T follicular helper cell (primary cell): Measurements from ENCODE around the gene CACUL1.
"Not testable (repeated sequence)": the region's sequence is repeated elsewhere in the genome, so short reads cannot be mapped to it uniquely, and the experiment has no call there.

ENCODE experiments used
- DNase-seq: peaks from one replicate; pipeline ENCODE4 v3.0.0-alpha.2; 2020; ENCODE audit warnings: low read depth
- total RNA-seq, 2 experiments: gene quantifications; one replicate each; lab custom pipeline; 2026; lab: John Stamatoyannopoulos, UW

The CACUL1 gene
- 80.2 to 82.4 reads per million in 2 experiments for total RNA-seq

DNA sequence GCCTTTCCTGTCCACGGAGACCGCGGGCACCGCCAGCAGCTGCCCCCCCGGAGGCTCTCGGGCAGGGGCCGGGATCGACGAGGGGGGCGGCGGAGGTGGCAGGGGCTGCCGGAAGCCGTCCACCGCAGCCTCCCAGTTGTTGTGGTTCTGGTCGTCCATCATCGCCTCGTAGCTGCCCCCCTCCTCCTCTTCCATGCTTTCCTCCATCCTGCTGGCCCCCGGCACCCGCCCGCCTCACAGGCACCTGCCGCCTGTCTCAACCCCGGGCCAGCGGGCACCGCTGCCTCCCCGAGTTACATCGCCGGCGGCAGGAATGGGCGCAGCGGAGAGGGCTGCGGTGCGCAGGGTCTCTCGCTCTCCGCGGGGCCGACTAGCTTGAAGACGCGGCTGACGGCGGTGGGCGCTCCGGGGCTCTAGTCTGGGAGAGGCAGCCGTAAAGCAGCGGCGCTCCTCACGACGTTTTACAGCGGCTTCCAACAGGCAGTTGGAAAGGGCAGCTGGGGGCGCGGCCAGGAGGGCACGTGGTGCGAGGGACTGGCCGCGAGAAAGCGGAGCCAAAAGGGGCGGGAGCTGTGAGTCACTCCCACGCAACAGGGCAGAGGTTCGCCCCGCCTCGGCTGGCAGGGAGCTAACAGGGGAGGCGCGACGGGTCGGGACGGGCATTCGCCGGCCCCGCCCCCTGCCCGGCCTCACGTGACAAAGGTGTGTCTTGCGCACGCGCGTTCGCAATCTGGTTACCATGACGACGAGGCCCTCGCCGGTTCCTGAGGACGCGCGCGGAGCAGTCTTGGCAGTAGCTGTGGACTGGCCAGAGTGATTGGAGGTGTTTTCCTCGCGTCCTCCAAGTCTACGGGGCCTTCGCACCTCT lies at the start of gene CACUL1:
Gene CACUL1 (minus strand): TSS at position 415 of the 868 bp plus-strand sequence. CDS start 208 bp downstream, at position 207.
- peak; percentile 100 for DNase-seq

DNA sequence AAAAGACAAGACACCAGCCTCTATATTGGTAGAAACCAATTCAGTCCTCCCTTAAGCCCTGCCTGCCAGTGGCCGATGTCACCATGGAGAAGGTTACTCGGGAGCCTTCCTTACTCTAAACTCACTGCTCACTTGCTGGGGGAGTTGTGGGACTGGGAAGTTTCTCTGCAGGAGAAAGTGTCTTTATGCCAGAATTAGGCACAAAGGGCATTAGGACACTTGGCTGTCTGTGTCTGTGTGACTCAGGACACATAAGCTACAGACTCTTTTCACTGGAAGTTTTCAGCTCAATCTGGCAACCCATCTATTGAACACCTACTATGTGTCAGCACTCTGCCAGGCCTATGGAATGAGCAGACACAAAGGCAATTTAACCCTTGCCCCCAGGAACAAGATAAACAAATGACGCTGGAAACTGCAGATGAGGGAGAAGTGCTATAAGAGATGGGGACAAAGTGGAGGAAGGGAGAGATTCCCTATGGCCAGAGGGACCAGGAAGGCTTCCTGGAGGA lies 49.5 kb upstream of the CACUL1 start:
- no peak for DNase-seq

DNA sequence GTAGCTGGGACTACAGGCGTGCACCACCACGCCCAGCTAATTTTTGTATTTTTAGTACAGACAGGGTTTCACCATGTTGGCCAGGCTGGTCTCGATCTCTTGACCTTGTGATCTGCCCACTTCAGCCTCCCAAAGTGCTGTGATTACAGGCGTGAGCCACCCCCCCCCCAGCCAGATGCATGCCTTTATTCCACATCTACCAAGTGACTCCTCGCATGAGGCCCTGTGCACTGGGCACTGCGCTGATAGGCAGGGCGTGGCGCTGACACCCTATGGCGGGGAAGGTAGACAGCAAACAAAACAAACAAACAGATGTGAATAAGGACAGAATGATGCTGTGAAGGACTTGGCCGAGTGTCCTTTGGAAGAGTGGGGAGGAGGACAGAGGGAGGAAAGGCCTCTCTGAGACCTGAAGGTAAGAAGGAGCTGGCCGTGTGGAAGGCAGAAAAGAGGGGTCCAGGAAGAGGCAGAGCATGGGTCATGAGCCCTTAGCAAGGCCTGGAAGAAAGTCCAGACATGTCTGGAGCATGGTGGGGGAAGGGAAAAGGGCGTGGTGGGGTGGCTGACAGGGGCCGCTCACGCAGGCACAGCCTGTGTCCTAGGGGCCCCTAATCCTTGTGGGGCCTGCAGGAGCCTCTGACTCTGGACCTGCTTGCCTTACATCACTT lies 47.5 kb upstream of the CACUL1 start:
- DNase-seq = no peak

DNA sequence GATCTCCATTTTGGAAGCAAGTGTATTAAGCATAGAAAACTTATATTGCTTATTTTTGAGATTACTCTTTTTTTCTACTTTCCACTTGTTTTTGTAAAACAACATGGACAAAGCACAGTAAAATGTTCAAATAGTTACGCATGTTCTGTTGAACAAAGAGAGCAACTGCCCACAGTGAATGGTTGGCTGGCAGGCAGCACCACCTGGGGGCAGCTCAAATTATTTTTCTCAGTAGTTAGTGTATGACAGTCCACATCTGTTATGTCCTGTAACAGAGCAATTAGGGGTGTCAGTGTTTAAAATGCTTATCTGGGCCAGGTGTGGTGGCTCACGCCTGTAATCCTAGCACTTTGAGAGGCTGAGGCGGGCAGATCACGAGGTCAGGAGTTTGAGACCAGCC lies 46.1 kb upstream of the CACUL1 start:
- DNase-seq = no peak

DNA sequence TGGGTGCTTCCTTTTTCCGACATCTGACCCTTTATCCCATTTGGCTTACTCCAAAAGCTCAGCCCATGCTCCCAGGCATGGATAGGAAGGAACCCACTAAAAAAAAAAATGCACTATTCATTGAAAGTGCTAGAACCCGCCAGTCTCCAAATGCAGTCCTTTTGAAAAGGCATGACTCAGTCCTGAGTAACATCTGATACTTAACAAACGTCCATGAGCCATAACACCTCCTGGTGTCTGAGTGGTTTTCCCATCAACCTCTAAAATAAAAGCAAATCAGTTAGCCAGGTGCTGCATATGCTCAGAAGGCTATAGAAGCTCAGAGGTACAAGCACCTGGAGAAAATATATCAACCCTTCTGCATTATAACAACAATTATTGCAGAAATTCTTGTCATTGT lies 45.0 kb upstream of the CACUL1 start:
- DNase-seq = no peak

DNA sequence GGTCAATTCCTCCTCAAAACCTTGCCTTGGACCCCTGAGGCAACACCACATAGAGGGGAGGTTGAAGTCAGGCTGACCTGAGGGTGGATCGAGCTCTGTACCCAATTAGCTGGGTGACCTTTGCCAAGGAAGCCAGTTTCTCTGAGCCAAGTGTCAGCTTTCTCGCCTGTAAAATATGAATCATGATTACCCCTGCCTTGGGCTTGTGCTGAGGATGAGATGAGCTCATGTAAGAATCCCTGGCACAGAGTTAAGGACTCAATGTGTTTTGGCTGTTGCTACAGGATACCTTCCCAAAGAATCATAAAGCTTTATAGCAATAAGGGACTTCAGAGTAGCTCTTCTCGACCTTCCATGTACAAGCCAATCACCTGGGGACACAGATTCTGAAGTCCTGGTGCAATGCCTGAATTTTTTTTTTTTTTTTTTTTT lies 43.5 kb upstream of the CACUL1 start:
- no peak for DNase-seq

DNA sequence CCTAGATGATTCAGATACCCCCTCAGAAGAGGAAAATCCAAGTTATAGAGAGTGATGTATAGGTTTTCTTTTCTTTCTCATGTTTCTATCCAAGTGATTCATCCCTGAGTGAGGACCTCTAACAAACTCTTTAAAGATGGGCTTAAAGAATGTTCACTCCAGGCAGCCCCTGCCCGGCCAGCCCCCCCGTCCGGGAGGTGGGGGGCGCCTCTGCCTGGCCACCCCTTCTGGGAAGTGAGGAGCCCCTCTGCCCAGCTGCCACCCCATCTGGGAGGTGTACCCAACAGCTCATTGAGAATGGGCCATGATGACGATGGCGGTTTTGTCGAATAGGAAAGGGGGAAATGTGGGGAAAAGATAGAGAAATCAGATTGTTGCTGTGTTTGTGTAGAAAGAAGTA lies 40.2 kb upstream of the CACUL1 start:
- not testable (repeated sequence) for DNase-seq

DNA sequence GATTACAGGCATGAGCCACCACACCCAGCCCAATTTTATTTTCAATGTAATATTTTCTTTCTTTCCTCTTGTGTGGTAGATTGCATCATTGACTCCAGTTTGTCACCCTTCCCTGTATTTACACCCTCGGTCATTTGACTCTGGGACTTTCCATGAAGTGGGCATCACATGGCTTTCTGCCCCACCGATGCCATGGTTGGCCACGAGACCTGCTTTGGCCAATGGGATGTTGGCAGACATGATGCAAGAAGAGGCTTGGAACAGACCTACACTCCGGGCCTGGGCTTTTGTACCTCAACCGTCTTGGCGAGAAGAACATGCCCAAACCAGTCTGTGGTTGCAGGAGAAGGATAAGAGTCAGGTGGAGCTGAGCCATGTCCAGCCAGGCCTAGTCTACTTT lies 38.8 kb upstream of the CACUL1 start:
- no peak for DNase-seq

DNA sequence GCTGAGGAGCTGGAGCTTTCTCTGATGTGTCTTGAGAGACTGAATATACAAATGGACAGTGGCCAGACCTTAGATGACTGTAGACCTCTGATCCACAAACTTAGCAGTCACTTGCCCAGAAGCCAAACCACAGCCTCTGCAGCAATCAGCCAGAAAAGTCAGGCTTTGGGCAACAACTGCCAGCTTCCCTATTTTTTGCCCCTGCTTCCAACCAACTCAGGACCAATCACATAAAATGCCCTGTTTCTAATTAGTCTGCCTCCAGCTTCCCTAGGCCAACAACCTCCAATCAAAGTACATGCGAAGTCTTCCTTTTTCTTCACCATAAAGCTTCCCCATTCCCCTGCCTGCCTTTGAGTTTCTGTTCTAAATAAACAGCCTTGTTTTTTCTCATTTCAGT lies 37.8 kb upstream of the CACUL1 start:
- DNase-seq = no peak

DNA sequence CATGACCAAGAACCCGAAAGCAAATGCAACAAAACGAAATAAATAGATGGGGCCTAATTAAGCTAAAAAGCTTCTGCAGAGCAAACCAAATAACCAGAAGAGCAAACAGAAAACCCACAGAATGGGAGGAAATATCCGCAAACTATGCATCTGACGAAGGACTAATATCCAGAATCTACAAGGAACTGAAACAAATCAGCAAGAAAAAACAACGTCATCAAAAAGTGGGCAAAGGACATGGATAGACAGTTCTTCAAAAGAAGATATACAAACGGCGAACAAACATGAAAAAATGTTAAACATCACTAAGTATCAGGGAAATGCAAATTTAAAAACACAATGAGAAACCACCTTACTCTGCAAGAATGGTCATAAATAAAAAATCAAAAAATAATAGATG lies 35.3 kb upstream of the CACUL1 start:
- no peak for DNase-seq

DNA sequence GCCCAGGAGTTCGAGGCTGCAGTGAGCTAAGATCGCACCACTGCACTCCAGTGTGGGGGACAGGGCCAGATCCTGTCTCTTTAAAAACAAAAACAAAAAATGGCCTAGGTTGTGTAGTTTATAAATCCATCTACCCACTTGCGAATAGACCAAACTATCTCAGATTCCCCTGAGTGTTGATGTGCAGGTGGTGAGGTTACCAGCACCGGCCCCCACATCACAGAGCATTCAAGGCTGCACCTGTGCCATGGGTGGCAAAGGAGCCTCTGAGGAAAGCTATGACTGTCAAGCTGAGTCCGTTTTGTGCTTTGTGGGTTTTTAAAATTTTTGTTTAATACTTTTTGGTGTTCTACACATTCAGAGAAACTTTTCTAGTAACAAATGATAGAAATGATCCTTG lies 30.8 kb upstream of the CACUL1 start:
- no peak for DNase-seq

DNA sequence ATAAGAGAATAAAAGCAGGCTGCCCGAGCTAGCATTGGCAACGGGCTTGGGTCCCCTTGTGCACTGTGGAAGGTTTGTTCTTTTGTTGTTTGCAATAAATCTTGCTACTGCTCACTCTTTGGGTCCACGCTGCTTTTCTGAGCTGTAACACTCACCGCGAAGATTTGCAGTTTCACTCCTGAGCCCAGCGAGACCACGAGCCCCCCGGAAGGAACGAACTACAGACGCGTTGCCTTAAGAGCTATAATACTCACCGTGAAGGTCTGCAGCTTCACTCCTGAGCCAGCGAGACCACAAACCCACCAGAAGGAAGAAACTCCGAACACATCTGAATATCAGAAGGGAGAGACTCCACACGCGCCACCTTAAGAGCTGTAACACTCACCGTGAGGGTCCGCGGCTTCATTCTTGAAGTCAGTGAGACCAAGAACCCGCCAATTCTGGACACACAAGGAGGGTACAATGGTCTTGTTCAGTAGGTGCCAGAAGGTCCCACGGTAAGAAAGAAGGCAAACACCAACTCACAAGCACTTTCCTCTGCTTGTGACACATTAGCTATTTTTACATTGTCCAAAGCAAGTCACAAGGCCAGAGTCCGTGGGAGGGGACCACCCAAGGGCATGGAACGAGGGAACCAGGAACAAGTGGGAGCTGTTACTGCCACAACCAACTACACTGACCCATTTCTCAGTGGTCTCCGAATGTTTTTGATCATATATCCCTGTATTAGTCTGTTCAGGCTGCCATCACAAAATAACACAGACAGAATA lies 29.2 kb upstream of the CACUL1 start:
- DNase-seq = no peak

DNA sequence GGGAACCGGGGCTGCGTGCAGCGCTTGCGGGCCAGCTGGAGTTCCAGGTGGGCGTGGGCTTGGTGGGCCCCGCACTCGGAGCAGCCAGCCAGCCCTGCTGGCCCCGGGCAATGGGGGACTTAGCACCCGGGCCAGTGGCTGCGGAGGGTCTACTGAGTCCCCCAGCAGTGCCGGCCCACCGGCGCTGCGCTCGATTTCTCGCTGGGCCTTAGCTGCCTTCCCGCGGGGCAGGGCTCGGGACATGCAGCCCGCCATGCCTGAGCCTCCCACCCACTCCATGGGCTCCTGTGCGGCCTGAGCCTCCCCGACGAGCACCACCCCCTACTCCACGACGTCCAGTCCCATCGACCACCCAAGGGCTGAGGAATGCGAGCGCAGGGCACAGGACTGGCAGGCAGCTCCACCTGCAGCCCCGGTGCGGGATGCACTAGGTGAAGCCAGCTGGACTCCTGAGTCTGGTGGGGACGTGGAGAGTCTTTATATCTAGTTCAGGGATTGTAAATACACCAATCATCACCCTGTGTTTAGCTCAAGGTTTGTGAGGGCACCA lies 28.2 kb upstream of the CACUL1 start:
- DNase-seq = not testable (repeated sequence)

DNA sequence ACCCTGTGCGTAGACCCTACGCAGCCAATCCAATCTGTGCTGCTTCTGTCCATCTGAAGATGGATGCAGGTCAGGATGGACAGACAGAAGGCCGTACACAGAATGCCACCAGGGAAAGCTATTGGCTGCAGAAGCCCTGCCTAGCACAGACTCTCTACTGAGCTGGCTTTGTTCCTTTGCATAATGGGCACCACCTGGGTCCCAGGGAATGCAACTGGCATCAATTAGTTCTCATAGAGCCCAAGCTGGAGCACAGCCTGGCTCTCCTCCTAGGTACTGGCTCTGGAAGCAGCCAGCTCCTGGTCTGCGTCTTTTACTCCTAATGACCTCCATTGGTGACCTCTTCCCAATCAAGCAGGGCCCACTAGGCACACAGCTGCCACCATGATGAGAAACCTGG lies 26.8 kb upstream of the CACUL1 start:
- DNase-seq = no peak

DNA sequence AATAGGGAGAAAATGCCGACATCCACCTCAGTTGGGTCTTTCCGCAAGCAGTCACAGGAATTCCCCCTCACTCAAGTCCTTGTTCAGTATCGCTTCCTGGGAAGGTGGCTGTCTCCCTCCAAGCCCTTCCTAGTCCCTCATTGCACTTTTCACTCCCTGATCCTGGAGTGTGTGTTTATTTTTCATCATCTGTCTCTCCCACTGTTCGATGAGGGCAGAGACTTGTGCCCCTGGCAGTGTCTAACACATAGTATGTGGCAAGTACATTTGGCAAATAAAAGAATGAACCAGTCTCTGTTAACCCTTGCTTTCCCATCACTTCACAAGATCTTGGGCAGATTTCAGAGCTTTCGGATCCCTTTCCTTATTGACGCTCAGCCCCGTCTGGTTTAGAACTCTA lies 24.0 kb upstream of the CACUL1 start:
- no peak for DNase-seq

DNA sequence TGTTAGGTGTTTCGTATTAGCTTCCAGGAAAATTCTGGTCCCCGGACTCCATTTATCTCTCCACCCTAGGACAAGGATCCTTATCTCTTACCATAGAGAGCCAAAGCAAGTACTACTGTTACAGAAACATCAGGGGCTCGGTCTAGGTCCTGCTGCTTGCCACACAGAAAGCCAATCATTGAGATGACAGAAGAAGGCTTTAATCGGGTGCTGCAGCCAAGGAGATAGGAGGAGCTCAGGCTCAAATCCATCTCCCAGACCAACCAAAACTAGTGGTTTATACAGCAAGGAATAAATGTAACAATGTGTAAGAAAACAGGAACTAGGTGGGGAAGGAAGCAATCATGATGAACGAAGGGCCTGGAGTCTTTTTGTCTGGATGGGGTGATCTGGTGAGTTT lies 22.2 kb upstream of the CACUL1 start:
- DNase-seq = no peak

DNA sequence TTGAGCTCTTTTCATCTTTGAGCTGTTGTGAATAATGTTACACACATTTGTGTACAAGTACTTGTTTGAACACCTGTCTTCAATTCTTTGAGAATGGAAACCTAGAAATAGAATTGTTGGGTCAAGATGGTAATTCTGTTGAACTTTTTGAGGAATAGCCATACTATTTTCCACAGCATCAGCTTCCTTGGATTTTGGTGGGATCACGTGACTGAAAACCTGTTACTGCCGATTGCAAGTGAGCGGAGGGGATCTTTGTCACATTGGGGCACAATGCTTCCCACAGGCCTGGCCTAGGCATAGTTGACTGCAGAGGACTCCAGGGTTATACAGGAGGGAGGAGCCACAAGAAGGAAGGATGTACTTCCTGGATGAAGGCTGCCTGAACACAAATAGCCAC lies 21.3 kb upstream of the CACUL1 start:
- DNase-seq = no peak

DNA sequence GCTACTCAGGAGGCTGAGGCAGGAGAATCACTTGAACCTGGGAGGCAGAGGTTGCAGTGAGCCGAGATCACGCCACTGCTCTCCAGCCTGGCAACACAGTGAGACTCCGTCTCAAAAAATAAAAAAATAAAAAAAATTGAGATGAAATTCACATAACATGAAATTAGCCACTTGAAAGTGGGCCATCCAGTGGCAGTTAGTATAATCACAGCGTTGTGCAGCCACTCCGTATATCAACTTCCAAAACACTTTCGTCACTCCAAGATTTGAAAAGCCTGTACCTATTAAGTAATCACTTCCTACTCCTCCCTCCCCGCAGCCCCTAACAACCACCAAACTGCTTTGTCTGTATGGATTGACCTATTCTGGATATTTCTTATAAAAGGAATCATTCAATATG lies 20.7 kb upstream of the CACUL1 start:
- DNase-seq = no peak

DNA sequence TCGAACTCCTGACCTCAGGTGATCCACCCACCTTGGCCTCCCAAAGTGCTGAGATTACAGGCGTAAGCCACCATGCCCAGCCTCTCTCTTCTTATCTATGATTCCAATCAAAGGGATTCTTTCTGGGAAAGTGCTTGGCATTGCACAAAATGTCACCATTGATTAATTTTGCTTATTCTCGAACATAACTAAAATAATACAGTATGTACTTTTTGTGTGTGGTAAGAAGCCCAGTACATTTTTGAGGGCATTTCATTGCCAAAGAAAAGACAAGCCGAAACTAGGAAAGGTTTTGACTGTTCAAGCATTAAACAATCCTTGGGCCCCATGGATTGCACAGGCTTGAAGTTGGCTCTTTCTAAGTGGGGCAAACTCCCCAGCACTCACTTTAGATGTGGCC lies 18.3 kb upstream of the CACUL1 start:
- DNase-seq = no peak

DNA sequence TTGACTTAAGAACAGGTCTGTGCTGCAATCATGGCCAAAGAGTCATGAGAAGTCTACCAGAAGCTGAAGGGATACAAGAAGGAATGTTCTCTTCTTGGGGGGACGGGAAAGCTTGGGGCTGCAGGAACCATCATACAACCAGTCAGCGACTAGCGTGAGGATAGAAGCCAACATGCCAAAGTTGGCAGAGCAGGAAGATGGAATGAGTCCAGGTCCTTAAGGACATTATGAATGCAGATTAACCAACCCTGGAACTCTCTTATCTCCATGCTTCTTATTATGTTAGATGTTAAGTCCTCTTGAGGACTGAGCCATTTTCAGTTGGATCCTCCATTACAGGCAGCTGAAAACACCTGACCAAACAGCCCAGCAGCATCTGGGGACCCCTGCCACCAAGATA lies 17.2 kb upstream of the CACUL1 start:
- DNase-seq = no peak

DNA sequence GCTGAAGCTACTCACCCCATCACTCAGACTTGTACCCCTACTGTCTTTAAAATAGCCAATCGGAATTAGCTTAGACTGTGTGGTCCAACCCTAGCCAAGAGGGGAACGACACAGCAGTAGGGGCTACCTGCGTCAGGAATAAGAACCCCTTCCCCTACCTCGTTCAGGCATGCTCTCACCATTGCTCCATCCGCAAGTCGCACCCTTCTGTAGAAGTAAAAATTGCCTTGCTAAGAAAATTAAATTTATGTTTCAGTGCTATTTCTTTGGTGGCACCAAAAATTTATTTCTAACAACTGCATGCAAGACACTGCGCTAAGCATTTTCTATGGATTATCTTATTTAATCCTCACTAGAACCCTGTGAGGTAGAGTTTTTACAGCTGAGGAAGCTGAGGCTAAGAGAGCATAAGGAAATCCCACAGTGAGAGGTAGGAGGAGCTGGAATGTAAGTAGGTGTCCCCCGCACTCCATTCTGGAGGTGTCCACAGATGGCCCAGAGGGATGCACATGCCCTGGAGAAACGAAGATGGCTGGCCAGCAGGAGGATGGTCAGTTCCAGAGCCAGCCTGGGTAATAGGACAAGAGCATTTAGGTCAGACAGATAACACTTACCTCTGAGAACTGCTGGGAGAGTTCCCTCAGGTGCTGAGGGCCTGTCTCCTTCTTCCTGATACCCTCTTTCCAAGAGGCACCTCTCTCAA lies 15.3 kb upstream of the CACUL1 start:
- no peak for DNase-seq
